Cardiac fibroblast (primary cell): Measurements from ENCODE around the gene BAZ1B.
"Not testable (repeated sequence)": the region's sequence is repeated elsewhere in the genome, so short reads cannot be mapped to it uniquely, and the experiment has no call there.

Source experiments
- DNase-seq, 2 donors: peaks; one replicate each; pipeline versions ENCODE4 v3.0.0 to v3.0.0-alpha.2; 2010; ENCODE audit warnings: low read depth in 2 of 2
- H3K4me3 ChIP-seq, 2 donors: replicated peaks in 1 of 2; 1 replicate in 1 of 2; 2 replicates in 1 of 2; pipeline ENCODE4 v1.5.1; 2011; ENCODE audit warnings: low read depth in 2 of 2, low read length in 2 of 2, mild to moderate bottlenecking in 2 of 2, moderate library complexity in 1 of 2
- CTCF ChIP-seq: IDR thresholded peaks from one replicate; pipeline ENCODE4 v1.5.1; 2011; ENCODE audit warnings: low read depth, mild to moderate bottlenecking, low read length, inconsistent platforms

The BAZ1B gene

GRCh38 chr7:73567140-73567539 lies 45.0 kb upstream of the BAZ1B start:
- no peak for TF ChIP-seq CTCF
- H3K4me3 ChIP-seq, result no peak overlapping the region
- no peak for DNase-seq

GRCh38 chr7:73566431-73566830 lies 44.3 kb upstream of the BAZ1B start:
- DNase-seq, H3K4me3 ChIP-seq: not testable (repeated sequence)

- H3K4me3 ChIP-seq, result no peak overlapping the region
- TF ChIP-seq CTCF, result no peak
- peak in 1 of 2 donors; percentile 20 for DNase-seq
These were observed 43.7 kb upstream of the BAZ1B start for GRCh38 chr7:73565675-73566340.

- TF ChIP-seq CTCF, result no peak
- H3K4me3 ChIP-seq, result no peak overlapping the region
- DNase-seq, result peak; percentile 66 to 85
These were observed 38.2 kb upstream of the BAZ1B start for GRCh38 chr7:73560109-73560835.

GRCh38 chr7:73557397-73558257 lies 35.5 kb upstream of the BAZ1B start, which contains the start of gene BCL7B:
Gene BCL7B, minus strand, starts transcription at chr7:73557690. Its CDS starts 112 bp downstream, at chr7:73557578.
- peak within 1 kb of the TSS; percentile 75 to 87 for H3K4me3 ChIP-seq
- no peak for TF ChIP-seq CTCF
- DNase-seq, result peak; percentile 59 to 70

- TF ChIP-seq CTCF, result no peak
- peak overlapping the region; percentile 75 to 87 for H3K4me3 ChIP-seq
- DNase-seq, result peak; percentile 89 to 97
These were observed 35.0 kb upstream of the BAZ1B start for GRCh38 chr7:73557108-73557396.
